RWPE1 (cell line): ENCODE data around the gene IFITM5.
"Not testable (repeated sequence)": the region's sequence is repeated elsewhere in the genome, so short reads cannot be mapped to it uniquely, and the experiment has no call there.

ENCODE experiments used
- CTCF ChIA-PET: fragments of 350-600 bp; sonication (Branson Sonifier 250); formaldehyde crosslinking; extraction: SDS; loops from one replicate; lab custom pipeline; 2021; lab: Yijun Ruan, JAX
- POLR2A ChIA-PET: fragments of 400-600 bp; formaldehyde crosslinking; extraction: SDS; loops from one replicate; lab custom pipeline; 2020; ENCODE audit warnings: antibody characterized with exemption; ENCODE audit not compliant: low non-redundant PET; lab: Yijun Ruan, JAX
- DNase-seq: peaks from one replicate; pipeline ENCODE4 v3.0.0; 2012; ENCODE audit warnings: low spot score
- H3K27ac ChIP-seq: fragments of 450-650 bp; 2 replicates; pipeline ENCODE4 v1.5.1; 2017
- CTCF ChIP-seq: fragments of 450-650 bp; conservative IDR thresholded peaks from 2 replicates; pipeline ENCODE4 v1.5.1; 2017; ENCODE audit warnings: low read depth, mild to moderate bottlenecking

IFITM5 gene

GRCh38 chr11:324156-324555 is 24.8 kb upstream of the IFITM5 start:
- CTCF ChIA-PET: no interaction called here
- POLR2A ChIA-PET: no interaction called here
- H3K27ac ChIP-seq: no peak overlapping the region
- TF ChIP-seq CTCF: no peak
- no peak for DNase-seq

GRCh38 chr11:319888-320273 is 20.6 kb upstream of the IFITM5 start:
- peak overlapping the region; percentile 96 for H3K27ac ChIP-seq
- POLR2A ChIA-PET, DNase-seq: not testable (repeated sequence)
- CTCF ChIA-PET: interaction anchor here (0.6 kb wide), 2 partner anchors 15 to 29 kb away, joined by 3 to 4 read pairs; no protein-coding TSS in a partner anchor

- CTCF ChIA-PET: interaction anchor here (0.6 kb wide), 1 partner anchor 15 kb away, joined by 4 read pairs; no protein-coding TSS in a partner anchor
- peak overlapping the region; percentile 96 for H3K27ac ChIP-seq
- POLR2A ChIA-PET, DNase-seq: not testable (repeated sequence)
Observed at GRCh38 chr11:319121-319887, 20.0 kb upstream of the IFITM5 start.

- POLR2A ChIA-PET, CTCF ChIA-PET, DNase-seq: not testable (repeated sequence)
- peak overlapping the region; percentile 96 for H3K27ac ChIP-seq
Observed at GRCh38 chr11:318405-319120, 19.2 kb upstream of the IFITM5 start.

- peak overlapping the region; percentile 70 for H3K27ac ChIP-seq
- CTCF ChIA-PET, POLR2A ChIA-PET, DNase-seq: not testable (repeated sequence)
Observed at GRCh38 chr11:317668-318404, 18.5 kb upstream of the IFITM5 start.

GRCh38 chr11:316891-317301 is 17.6 kb upstream of the IFITM5 start:
- H3K27ac ChIP-seq: peak overlapping the region; percentile 96
- no peak for TF ChIP-seq CTCF
- ChIA-PET CTCF (no interaction called here), POLR2A (no interaction called here)
- DNase-seq: no peak

GRCh38 chr11:316031-316701 is 16.8 kb upstream of the IFITM5 start:
- no peak for DNase-seq
- H3K27ac ChIP-seq: peak overlapping the region; percentile 96
- TF ChIP-seq CTCF: no peak
- CTCF ChIA-PET: no interaction called here
- POLR2A ChIA-PET: interaction anchor here (1.3 kb wide), 1 partner anchor 40 kb away, joined by 3 read pairs; no protein-coding TSS in a partner anchor

GRCh38 chr11:315516-315994 is 16.2 kb upstream of the IFITM5 start:
- peak overlapping the region; percentile 96 for H3K27ac ChIP-seq
- ChIA-PET CTCF (interaction anchor here (0.6 kb wide), 1 partner anchor 1234 kb away, joined by 4 read pairs; no protein-coding TSS in a partner anchor), POLR2A (interaction anchor here (1.3 kb wide), 1 partner anchor 40 kb away, joined by 3 read pairs; no protein-coding TSS in a partner anchor)
- no peak for DNase-seq
- no peak for TF ChIP-seq CTCF
